Stimulated activated CD4-positive, alpha-beta T cell treated with anti-CD3 and anti-CD28 coated beads, TNF-alpha, amount 100 ng/mL, for 4 hours (primary cell): Measurements from ENCODE around the gene CYP2J2.
A peak's percentile ranks its signal among the peaks of the same experiment; 100 is the strongest.
"Not testable (repeated sequence)": the region's sequence is repeated elsewhere in the genome, so short reads cannot be mapped to it uniquely, and the experiment has no call there.

Experiments
- DNase-seq, 3 experiments: peaks; one replicate each; pipeline ENCODE4 v3.0.0-alpha.2; 2020; ENCODE audit warnings: low read depth in 3 of 3

CYP2J2 gene

DNA sequence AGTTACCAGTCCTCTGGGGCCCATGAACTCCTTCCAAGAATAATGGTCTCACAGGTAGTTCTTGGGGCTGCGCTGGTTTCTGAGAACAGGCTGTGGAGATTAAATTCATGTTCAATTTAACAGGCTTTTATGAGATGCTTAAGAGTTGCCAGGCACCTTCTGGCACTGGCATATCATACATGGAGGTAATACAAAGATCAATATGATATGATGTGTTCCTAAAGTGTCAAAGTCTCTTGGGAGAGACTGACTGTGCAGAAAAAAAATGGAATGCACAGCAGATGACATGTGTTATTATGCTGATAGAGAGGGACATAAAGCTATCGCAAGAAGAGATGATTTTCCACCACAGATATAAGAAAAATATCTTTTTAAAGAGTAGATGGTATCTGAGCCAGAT lies 6.8 kb downstream of the CYP2J2 start:
- no peak for DNase-seq

DNA sequence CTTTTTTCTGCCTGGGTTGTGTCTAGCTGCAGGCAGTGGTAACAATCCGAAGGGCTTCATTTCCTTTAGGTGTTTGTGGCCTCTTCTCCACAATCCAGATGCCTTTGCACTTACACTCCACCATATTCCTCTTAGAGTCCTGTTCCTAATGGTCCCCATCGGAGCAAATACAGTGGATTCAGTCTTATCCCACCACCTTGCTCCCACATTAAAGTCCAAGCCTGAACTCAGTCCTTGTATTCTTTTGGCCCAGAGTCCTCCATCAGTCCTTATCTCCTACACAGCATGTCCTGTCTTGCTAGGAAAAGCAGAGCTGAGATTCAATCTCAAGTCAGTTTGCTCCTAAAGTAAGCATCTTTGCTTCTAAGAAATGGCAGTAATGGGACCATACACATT lies 8.8 kb downstream of the CYP2J2 start:
- DNase-seq = no peak

DNA sequence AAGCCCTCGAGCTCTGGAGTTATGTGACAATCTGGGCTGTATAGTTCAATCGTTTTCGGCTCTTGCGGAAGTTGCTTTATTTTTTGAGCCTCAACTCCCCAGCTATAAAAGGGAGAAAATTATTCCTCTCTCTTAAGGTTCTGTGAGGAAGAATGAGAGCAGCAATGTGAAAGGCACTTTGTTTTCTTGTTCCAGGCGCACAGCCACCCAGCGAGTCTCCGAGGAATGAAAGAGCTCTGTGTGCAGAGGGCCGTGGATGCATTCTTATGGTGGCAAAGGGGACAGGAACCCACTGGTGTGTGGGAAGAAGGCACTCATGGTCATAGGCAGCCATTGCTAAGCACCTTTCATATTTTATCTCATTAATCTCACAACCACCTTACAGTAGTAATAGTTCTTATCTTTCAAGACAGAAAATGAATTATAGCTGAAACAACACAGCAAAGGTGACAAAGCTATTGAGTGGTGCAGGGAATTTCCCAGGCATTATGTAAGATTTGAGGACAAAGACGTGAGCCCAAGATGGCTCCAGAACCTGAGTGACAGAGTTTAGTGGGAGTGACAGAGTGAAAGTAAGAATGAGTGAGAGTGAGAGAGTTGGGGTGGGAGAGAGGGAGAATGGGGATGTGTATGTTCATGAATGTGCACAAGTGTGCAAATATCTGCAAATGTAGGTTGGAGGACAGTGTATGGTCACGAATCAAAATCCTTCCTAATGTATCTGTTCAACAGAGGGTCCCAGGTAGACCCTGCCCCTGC lies 9.4 kb downstream of the CYP2J2 start:
- DNase-seq = no peak

DNA sequence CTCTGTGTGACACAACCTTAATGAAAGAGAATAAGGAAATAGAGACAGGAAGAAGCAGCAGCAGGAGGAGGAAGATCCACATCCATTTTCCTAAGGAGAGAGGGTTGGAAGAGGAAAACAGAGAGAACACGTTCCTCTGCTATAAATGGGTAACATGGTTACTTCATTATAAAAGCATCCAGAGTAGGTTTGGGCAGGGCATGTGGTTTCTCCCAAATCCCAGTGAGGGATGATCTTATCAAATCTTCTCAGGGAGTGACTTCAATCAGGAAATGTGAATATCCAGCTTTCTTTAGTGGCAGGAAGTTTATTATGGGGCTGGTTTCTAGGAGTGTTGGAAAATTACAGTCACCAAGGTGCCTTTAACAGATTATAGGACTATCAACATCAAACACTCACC lies 11.1 kb downstream of the CYP2J2 start:
- DNase-seq = no peak

DNA sequence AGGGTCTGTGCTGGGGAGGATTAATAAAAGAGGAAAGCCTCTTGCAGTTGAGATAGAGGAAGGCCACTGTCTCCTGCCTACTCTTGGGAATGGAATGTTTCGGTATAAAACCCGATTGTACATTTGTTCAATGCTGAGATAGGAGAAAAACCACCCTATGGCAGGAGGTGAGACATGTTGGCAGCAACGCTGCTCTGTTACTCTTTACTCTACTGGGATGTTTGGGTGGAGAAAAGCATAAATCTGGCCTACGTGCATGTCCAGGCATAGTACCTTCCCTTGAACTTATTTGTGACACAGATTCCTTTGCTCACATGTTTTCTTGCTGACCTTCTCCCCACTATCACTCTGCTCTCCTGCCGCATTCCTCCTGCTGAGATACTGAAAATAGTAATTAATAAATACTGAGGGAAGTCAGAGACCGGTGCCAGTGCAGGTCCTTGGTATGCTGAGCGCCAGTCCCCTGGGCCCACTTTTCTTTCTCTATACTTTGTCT lies 11.7 kb downstream of the CYP2J2 start:
- DNase-seq = not testable (repeated sequence)

DNA sequence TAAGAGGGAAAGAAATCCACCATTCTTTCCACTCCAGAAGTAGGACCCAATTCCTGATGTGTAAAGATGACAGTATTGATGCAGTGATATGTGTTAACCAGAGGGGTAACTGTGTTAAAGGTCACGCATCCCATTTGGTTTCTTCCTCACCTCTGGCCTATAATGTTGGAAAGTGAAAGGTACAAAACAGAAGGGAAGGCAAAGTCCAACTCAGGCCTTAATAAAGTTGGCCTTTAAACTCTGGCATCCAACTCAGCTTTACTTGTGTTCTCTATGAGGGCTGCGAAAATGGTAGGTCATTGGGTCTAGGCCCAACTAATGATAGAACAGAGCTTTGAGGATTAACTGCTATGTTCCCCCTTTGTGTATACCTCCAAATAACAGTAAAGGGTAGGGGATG lies 17.9 kb downstream of the CYP2J2 start:
- DNase-seq = no peak

DNA sequence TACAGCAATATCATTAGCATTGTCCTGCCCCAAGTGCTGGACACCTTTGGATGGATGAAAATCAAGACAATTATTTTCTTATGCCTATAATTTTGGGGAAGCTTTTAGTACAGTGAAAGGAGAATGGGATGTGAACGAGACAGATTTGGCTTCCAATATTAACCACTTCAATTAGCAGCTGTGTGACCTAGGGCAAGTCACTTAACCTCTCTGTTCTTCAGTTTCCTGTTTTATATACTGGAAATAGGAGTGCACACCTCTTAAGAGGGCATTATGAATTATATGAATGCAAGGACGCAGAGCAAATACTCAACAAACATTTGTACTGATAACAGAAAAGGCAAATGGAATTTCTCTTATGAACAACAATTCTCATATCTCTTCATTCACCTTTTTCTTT lies 18.5 kb downstream of the CYP2J2 start:
- no peak for DNase-seq

DNA sequence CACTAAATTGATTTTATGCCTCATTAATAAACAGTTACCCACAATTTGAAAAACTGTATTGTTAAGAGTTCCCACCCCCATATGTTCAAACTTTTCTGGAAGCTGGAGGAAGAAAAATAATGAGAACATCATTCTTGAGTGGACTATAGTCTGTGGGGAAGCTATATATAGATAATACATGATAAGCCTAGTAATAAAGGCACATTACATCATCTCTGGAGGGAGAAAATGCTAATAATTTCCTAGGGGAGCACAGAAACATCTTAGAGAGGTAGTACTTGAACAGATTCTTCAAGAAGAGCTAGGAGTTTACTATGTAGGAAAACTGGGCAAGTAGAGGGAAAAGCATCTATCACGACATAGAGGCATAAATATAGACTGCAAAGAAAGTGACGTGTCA lies 19.6 kb downstream of the CYP2J2 start:
- DNase-seq = no peak

DNA sequence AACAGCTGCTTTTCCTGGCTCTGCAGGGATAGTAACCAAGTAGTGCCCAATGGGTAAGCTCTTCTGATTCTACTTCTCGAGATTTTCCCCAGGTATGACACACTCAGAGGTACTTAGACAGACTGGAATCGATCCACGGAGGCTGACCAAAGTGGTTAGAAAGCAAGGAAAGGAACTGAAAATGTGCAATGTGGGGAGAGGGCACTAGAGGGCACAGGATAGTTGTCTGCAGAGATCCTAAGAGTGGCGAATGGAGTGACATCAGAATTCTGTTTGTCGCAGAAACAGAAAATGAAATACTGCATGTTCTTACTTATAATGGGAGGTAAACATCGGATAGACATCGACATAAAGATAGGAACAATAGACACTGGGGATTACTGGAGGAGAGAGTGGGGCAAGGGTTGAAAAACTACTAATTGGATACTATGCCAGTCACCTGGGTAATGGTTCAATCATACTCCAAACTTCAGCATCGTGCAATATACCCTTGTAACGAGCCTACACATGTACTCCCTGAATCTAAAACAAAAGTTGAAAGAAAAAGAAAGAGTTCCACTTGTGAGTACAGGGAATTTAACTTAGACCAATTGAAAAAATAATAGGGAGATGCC lies 23.3 kb downstream of the CYP2J2 start:
- DNase-seq = no peak

DNA sequence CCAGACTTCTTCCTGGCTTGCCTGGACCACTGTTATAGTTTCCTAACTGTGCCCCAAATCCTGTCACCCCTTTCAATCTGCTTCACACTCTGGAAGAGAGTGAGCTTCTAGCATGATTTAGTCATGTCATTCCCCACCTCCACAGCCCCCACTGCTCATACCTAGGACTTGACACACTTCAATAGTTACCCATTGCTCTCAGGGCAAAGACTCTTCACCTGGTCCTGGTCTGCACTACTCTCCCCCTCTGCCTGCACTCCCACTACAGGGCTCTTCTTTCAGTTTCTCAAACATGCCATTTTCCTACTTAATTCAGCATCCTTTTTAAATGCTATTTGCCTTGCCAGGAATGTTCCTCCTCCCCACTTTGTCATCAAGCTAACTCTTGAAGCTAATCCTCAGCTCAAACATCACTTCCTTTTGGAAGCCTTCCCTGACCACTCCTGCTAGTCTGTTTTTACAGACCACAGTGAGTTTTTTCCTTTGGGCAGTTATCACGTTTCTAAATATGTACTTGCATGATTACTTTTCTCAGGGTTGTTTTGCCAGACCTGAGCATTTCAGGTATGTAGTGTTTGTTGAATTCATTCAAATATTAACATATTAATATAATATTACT lies 24.7 kb downstream of the CYP2J2 start:
- no peak for DNase-seq

DNA sequence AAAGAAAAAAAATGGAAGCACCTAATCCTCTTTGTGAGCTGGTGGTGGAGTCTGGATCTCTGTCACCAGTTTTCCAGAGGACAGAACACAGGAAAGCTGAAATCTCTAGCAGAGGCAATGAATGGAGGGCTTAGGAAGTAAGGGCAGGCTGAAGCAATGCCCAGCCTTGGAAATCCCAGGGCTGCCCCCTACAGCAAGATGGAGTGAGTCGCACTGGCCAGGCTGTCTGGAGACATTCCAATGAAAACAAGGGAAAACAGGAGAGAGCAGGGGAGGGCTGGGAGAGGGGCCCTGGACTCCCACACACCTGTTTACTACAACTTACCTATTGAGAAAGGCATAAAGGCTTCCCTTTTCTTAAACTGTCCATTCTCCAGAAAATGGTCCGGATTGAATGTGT lies 25.9 kb downstream of the CYP2J2 start:
- no peak for DNase-seq

DNA sequence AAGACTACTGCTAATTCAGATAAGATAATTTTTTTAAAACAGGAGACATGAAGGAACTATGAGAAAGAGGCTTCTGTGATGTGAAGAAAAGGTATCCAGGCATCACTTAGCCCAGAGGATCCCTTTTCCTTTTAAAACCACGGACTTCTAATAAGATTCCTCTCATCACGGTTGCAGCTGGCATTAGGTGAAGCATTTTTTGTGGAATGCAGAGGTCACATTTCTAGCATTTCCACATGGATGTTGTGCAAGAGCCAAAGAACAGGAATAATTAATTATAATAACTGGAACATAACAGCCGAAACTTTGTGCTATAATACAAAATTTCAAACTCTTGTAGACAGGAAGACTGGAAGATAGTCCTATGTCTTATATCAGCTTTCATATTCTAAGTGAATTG lies 27.6 kb downstream of the CYP2J2 start:
- DNase-seq = no peak

DNA sequence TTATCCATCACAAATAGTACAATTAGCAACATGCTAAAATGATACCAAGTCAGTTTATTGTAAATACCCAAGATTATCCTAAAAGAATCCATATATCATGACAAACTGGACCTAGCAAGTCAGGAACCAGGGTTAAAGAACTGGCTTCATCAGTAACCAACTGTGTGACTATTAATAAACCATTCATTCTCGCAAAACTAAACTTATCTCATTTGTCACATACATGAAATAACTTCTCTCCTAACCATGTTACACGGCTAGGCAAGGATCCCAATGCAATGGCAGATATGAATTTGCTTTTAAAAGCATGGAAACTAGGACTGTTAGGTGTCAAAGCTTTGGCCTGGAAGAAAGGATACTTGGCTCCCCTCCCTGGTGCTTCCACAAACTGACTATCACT lies 29.4 kb downstream of the CYP2J2 start:
- DNase-seq = no peak

DNA sequence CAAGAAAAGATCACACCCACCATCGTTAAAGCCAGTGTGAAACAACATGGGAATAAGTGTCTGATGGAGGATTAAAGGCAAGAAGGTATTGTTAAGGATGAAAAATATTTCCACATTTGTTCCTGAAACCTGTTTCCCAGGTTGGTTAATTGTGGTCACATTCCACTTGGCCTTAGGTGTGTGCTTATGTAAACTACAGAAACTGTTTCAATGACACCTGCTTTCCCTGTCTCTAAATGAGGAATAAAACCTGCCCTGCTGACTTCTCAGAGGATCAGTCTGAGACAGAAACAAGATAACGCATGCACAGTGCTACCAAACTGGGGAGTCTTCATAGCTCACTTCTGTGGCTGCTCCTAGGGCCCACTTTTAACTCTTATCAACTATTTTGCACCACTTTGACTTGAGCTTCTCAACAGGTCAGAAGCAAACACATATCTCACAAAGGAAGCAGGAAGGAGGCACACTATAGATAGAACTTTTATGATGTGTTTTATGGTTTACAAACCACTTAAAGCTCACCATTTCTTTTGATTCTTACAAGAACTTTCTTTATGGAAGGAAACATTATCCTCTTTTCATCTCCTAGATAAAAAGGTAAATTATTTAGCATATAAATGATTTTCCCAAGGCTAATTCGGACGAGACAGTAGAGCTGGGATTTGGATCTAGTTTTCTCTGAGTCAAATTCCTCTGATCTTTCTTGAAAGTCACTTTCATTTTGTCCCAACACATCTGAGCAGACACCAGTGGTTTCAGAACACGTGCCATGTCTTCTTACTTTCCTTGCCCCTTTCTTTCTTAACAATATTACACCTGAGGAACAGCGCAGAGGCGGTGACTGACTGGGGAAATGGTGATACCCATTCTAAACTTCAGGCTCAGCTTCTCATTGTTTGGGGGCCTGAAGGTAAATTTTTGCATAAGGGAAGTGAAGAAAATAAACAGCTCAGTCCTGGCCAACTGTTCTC lies 33.4 kb downstream of the CYP2J2 start:
- no peak for DNase-seq

DNA sequence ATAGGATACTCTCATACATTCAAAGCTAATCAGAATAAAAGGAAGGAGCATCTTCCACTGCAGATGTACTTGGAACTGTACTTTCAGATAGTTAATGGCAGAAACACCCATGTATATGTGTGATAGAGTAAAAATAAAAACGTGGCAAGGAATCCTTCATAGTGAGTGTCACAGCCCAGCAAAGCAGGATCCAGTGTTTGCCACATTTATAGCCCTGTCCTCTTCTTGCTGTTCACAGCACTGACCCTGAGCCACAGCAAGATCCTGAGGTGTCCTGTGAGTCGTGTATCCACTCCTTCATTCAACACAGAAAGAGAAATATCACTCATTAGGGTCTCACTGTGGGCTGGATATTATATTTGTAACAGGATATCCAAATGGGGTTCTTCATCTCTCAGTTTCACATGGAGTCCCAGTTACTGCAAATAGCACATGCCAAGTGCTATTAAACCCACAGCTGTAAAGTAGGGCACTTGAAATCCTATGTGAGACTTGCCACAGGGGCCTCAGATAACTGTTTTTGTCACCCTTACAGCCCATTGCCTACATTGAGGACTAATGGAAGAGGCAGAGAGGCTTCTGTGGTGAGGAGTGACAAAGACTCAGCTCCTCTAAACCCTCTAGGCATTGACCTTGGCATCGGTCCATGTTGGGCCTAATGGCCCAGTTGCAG lies 41.3 kb downstream of the CYP2J2 start:
- no peak for DNase-seq

DNA sequence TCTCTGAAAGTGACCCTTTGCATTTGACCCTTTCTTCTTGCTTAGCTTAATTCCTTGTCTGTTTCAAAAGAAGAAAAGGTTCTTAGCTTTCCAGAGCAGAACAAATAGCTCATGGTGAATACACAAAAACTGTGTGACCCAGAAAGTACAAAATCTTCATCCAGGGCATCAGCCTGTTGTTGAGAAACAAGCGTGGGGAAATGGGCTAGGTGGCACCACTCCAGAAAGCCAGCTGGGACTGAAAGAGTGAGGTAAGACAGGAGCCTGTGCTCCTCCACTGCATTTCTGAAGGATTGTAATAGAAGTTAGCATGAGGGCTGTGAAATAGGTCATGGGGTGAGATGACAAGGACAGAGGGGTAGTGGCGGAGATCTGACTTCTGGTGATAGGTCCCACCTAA lies 45.8 kb downstream of the CYP2J2 start:
- DNase-seq = no peak

DNA sequence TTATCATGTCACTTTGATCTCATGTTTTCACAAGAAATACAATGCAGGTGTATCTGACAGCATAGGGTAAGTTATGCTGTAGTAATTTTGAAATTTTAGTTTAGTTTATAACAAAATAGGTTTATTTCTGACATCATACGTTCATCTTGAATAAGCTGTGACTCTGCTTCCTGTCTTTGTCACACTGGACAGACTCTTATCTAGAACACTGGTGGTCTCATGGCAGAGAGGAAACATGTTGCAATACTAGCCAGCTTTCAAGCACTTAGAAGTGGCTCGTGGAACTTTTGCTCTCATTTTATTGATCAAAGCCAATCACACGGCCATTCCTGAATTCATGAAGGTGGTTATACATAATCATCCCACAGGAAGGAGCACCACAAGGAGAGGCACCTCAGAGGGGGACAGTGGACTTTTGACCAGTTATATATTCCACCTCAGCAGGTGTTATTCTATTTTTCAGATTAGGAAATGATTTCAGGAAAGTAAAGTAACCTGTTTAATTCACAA lies 46.5 kb downstream of the CYP2J2 start:
- DNase-seq = no peak

DNA sequence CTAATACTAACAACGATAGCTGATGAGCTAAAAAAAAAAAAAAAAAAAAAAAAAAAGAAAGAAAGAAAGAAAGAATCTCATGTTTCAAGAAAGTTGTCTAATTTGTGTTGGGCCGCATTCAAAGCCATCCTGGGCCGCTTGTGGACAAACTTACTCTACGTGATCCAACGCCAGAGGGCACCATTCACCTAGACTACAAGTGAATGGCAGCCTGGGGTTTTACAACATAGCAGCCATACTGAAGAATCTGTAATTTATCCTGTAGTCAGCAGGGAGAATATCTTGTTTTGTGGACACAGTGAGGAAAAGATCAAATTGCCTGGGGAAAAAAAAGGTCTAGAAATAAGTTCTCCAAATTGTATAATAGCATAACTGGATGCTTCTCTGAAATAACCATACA lies 47.0 kb downstream of the CYP2J2 start:
- DNase-seq = peak in 2 of 3 experiments; percentile 4 to 22

DNA sequence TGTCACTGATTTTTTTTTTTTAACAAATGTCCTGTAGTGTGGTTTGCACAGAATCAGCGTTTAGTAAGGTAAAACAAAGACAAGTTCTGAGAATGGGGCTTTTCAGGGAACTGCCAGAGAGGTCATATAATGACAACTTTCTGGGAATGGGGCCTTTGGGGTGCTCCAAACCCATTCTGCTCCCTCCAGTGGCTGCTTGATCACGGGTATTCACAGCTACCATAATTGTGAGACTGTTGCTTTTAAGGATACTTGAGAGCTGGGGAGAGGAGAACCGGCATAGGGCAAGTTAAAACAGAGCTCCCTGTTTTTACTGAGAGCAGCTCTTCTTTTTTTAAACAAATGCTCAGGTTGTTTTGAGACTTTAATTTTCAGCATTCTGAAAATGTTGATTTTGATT lies 48.2 kb downstream of the CYP2J2 start:
- DNase-seq = no peak

DNA sequence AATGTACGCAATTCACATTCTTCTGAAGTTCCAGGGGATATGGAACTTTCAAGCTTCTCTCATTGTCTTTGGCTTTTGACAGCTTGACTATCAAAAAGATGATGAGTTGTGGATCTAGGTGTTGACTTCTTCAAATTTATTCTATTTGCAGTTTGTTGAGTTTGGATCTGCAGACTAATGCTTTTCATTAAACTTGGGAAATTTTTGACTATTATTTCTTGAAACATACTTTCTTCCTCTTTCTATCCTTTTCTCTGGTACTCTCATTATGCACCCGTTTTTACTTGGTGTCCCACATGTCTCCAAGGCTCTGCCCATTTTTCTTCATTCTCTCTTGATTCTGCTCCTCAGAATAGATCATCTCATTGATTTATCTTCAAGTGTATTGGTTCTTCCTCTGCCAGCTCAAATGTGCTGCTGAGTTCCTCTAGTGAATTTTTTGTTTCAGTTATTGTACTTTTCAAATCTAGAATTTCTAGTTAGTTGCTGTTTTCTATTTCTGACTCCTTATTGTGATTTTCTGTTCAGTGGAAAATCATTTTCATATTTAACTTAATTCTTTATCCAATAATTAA lies 49.4 kb downstream of the CYP2J2 start:
- no peak for DNase-seq

DNA sequence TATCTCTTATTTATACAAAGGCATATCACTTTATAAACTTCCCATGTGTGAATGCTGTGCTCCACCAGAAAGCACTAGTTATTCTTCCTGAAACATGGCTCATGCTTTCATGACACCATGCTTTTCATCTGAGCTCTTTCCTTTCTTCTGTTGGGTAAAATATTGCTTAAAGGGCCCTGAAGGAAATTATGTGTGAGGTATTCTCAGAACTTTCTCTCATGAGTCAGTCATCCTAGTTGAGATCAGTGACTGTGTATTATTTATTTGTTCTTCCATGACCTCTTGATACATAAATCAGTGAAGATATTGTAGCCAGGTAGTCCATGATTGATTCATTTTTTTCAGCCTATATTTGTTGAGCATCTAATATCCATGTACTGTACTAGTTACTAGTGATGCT lies 54.8 kb downstream of the CYP2J2 start:
- no peak for DNase-seq
